ENCODE results near the gene NOX5. TPM values are rescaled to one million over a fixed set of nuclear protein-coding genes. Genes with fewer than 3 reads are reported as not detected.

The NOX5 gene
- total RNA-seq, 2 experiments from 2014 or later = not detected

DNA sequence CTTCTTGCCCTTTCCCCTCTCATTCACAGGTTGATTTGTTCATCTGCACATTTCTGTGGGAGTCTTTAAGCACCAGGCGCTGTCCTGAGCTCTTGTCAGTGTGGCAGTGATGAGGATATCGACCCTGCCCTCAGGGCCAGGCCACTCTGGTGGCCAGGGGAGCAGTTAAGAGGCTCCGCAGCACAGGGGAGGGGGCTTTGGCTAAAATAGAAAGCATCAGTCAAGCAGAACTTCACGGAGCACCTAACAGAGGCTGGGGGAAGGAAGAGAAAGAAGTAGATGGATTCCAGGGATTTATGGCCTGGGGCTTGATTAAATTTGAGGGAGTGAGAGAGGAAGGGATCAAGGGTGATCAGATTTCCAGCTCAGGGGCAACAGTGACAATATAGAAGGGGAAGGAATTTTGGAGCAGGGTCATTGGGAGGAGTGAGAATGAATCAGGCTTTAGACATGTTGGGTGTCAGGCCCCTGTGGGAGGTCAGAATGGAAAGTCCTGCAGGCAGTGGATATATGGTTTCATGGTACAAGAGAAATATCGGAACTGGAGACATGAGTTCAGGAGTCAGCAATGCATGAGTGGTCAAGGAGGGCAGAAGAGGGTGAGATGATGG is 73.0 kb downstream of the NOX5 start:
- H3K36me3 ChIP-seq (ENCODE audit: insufficient read depth, low read length) = no peaks in the 10 kb centered on the region
- H3K4me3 Mint-ChIP-seq = no peak overlapping the region
- no peak overlapping the region for H3K27ac Mint-ChIP-seq
- no peaks in the 10 kb centered on the region for H3K4me1 ChIP-seq (ENCODE audit: insufficient read depth, low read length)
- DNase-seq (no peak), ATAC-seq (ENCODE audit: poor library complexity) (no peak)
- H3K36me3 Mint-ChIP-seq (ENCODE audit: low read depth) = no peaks in the 10 kb centered on the region
- peaks cover 8% of the 10 kb centered on the region for H3K27me3 Mint-ChIP-seq
- intact Hi-C loops (cut with DNase I, micrococcal nuclease) = no loop called here
- H3K9me3 ChIP-seq (ENCODE audit: control insufficient read depth in 1 of 2, insufficient read depth in 1 of 2, low read length in 2 of 2) = no peaks in the 10 kb centered on the region
- CTCF ChIA-PET = no interaction called here
- peaks cover 4% of the 10 kb centered on the region for H3K4me1 Mint-ChIP-seq (ENCODE audit: low read depth)
- no peaks in the 10 kb centered on the region for H3K9me3 Mint-ChIP-seq
- no peak overlapping the region for H3K27ac ChIP-seq (ENCODE audit: low read depth in 1 of 2, low read length in 2 of 2)
- H3K4me3 ChIP-seq (ENCODE audit: low read length) = no peak overlapping the region
- POLR2A ChIA-PET = no interaction called here
- TF ChIP-seq, protein P1, sequence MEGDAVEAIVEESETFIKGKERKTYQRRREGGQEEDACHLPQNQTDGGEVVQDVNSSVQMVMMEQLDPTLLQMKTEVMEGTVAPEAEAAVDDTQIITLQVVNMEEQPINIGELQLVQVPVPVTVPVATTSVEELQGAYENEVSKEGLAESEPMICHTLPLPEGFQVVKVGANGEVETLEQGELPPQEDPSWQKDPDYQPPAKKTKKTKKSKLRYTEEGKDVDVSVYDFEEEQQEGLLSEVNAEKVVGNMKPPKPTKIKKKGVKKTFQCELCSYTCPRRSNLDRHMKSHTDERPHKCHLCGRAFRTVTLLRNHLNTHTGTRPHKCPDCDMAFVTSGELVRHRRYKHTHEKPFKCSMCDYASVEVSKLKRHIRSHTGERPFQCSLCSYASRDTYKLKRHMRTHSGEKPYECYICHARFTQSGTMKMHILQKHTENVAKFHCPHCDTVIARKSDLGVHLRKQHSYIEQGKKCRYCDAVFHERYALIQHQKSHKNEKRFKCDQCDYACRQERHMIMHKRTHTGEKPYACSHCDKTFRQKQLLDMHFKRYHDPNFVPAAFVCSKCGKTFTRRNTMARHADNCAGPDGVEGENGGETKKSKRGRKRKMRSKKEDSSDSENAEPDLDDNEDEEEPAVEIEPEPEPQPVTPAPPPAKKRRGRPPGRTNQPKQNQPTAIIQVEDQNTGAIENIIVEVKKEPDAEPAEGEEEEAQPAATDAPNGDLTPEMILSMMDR (IDR thresholded peaks at IDR 0.05) = no peak
- H3K27me3 ChIP-seq (ENCODE audit: control insufficient read depth in 1 of 2, insufficient read depth in 2 of 2, low read length in 2 of 2) = peaks cover 0 to 8% of the 10 kb centered on the region in 2 experiments

DNA sequence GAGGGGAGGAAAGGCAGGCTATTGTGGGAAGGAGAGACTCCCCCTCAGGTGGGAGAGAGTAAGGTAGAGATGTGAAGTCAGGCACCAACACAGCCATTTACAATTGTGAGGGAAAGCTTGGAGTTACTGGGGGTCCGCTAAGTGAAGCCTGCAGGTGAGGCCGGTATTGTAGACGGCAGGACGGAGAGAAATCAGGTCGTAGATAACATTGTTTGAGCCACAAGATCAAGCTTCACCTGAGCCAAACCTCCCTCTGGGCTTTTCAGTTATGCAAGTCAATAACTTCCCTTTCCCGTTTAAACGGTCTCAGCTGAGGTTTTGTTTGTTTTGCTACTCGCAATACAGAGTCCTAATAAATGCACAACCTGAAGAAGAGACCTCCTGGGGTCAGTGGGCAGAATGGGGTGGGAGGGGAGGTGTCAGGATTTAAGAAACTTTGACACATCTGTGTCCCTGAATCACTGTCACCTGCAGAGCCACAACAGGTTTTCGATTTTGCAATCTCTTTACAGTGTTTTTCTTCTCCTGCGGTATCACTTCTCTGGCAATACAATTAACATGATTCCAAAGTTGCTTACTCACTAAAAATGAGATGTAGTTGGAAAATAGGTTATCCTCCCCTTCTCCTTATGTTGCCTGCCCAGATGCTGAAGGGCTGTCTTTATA is 73.9 kb downstream of the NOX5 start:
- H3K27me3 ChIP-seq (ENCODE audit: control insufficient read depth in 1 of 2, insufficient read depth in 2 of 2, low read length in 2 of 2) = peaks cover 0 to 8% of the 10 kb centered on the region in 2 experiments
- H3K27ac ChIP-seq (ENCODE audit: low read depth in 1 of 2, low read length in 2 of 2) = no peak overlapping the region
- H3K9me3 ChIP-seq (ENCODE audit: control insufficient read depth in 1 of 2, insufficient read depth in 1 of 2, low read length in 2 of 2) = no peaks in the 10 kb centered on the region
- H3K27ac Mint-ChIP-seq = no peak overlapping the region
- no peak overlapping the region for H3K4me3 ChIP-seq (ENCODE audit: low read length)
- no peaks in the 10 kb centered on the region for H3K4me1 ChIP-seq (ENCODE audit: insufficient read depth, low read length)
- H3K4me3 Mint-ChIP-seq = no peak overlapping the region
- TF ChIP-seq, protein P1 (IDR thresholded peaks at IDR 0.05) = no peak
- no peaks in the 10 kb centered on the region for H3K4me1 Mint-ChIP-seq (ENCODE audit: low read depth)
- DNase-seq (no peak), ATAC-seq (ENCODE audit: poor library complexity) (no peak)
- H3K9me3 Mint-ChIP-seq = no peaks in the 10 kb centered on the region
- intact Hi-C loops (cut with DNase I, micrococcal nuclease) = no loop called here
- no peaks in the 10 kb centered on the region for H3K36me3 Mint-ChIP-seq (ENCODE audit: low read depth)
- CTCF ChIA-PET = no interaction called here
- POLR2A ChIA-PET = no interaction called here
- H3K27me3 Mint-ChIP-seq = peaks cover 8% of the 10 kb centered on the region
- H3K36me3 ChIP-seq (ENCODE audit: insufficient read depth, low read length) = no peaks in the 10 kb centered on the region

DNA sequence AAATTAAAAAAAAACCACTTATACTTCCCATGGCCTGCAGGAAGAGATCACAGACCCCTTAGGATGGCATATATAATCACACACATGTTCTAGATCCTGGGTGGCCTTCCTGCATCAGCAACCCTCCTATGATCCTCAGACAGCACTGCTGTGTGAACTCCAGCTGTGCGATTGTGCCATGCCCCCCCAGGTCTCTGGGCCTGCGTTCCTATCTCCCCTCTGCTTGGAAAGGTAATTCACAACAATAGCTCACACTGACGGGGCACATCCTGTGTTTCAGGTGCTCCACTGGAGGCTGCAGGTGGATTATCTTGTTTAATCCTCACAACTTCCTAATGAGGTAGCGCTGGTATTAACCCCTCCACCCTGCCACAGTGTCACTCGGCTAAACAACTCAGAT is 74.8 kb downstream of the NOX5 start:
- H3K9me3 ChIP-seq (ENCODE audit: control insufficient read depth in 1 of 2, insufficient read depth in 1 of 2, low read length in 2 of 2) = no peaks in the 10 kb centered on the region

More for the DNA sequence above, 74.8 kb downstream of the NOX5 start:
- intact Hi-C loops (cut with DNase I, micrococcal nuclease) = no loop called here
- H3K4me1 ChIP-seq (ENCODE audit: insufficient read depth, low read length) = no peaks in the 10 kb centered on the region
- H3K27me3 ChIP-seq (ENCODE audit: control insufficient read depth in 1 of 2, insufficient read depth in 2 of 2, low read length in 2 of 2) = peaks cover 0 to 8% of the 10 kb centered on the region in 2 experiments
- Mint-ChIP-seq H3K27ac (no peak overlapping the region), H3K36me3 (ENCODE audit: low read depth) (no peaks in the 10 kb centered on the region), H3K27me3 (peaks cover 8% of the 10 kb centered on the region), H3K4me3 (no peak overlapping the region), H3K4me1 (ENCODE audit: low read depth) (no peaks in the 10 kb centered on the region), H3K9me3 (no peaks in the 10 kb centered on the region)
- TF ChIP-seq, protein P1 (IDR thresholded peaks at IDR 0.05) = no peak
- H3K27ac ChIP-seq (ENCODE audit: low read depth in 1 of 2, low read length in 2 of 2) = no peak overlapping the region
- ATAC-seq (ENCODE audit: poor library complexity) = no peak
- H3K36me3 ChIP-seq (ENCODE audit: insufficient read depth, low read length) = no peaks in the 10 kb centered on the region
- no peak for DNase-seq
- H3K4me3 ChIP-seq (ENCODE audit: low read length) = no peak overlapping the region
- CTCF ChIA-PET = no interaction called here
- POLR2A ChIA-PET = no interaction called here

All from CD4-positive, alpha-beta T cell (primary cell).